ENCODE measurements around the gene CACHD1.

DNA sequence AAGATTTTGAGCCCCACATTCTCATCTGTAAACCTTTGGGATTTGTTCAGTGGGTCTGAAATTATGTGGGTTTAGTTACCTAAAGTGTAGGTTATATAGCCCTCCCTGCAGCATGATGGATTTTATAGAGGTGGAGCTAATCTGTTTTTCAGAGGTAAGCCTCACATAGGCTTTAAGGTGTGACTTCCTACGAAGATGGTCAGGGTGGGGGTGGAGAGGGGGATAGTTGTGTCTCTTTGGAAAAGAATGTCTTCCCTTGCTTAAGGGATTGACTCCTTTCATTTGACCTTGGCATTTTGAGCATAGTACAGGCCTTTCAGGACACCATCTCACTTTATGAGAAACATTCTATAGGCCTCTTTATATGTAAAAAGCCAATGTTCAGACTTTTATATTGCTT, 3.4 kb downstream of the CACHD1 start:
- no peak for TF ChIP-seq CTCF (IDR thresholded peaks at IDR 0.05)
- no peak for TF ChIP-seq POLR2A (IDR thresholded peaks at IDR 0.05)
- TF ChIP-seq POLR2AphosphoS5 (IDR thresholded peaks at IDR 0.05) = no peak
- no peak for TF ChIP-seq EP300 (IDR thresholded peaks at IDR 0.05; ENCODE audit: low read depth)
